K562 (cell line): Measurements from ENCODE around the gene CACNA1C. TPM values are rescaled to one million over a fixed set of nuclear protein-coding genes. Genes with fewer than 3 reads are reported as not detected.

Source experiments
- ATAC-seq: fragments of 200-7000 bp; cut with Tn5 transposase; 3 replicates; pipeline ENCODE4 v1.9.1; 2020; ENCODE audit warnings: moderate library complexity
- BruUV-seq: library from RNA; stranded (reverse); fragments of 400-500 nt; replicated peaks from 2 replicates; lab custom pipeline; 2021; lab: Mats Ljungman, UMichigan
- CTCF ChIA-PET: fragments of 300-600 bp; formaldehyde crosslinking; extraction: SDS; loops from one replicate; lab custom pipeline; 2021; ENCODE audit warnings: low intra/inter-chr PET ratio; lab: Yijun Ruan, JAX
- POLR2A ChIA-PET: fragments of 300-600, 350-650 bp; sonication (Branson Sonifier 250); formaldehyde crosslinking; extraction: SDS; loops from one replicate; lab custom pipeline; 2021; ENCODE audit warnings: antibody characterized with exemption, inconsistent platforms; lab: Yijun Ruan, JAX
- DNase-seq, 4 experiments: peaks; one replicate each; pipeline versions ENCODE4 v3.0.0 to v3.0.0-alpha.2; 2011 to 2018; ENCODE audit warnings: low spot score in 3 of 4, mixed read lengths in 3 of 4; ENCODE audit errors: extremely low read depth in 1 of 4
- FAIRE-seq: peaks from 2 replicates; lab custom pipeline; 2011; peaks lifted over from hg19 to GRCh38; lab: Jason Lieb, UNC
- H2AFZ ChIP-seq: 2 replicates; pipeline ENCODE4 v1.6.0; 2011; ENCODE audit warnings: low read depth, low read length, control low read depth, inconsistent platforms
- H3K27ac ChIP-seq: fragments of 200-600 bp; 3 replicates; pipeline ENCODE4 v1.8.0; 2011; ENCODE audit warnings: low read depth, mild to moderate bottlenecking, control low read depth, inconsistent platforms, low read length, moderate library complexity, mixed read lengths; ENCODE audit errors: extremely low read depth
- H3K27me3 ChIP-seq, 2 experiments: fragments of 300-600 bp in 1 of 2; 2 replicates in 1 of 2; 3 replicates in 1 of 2; pipeline versions ENCODE4 v1.6.0 to v1.8.0; 2011; ENCODE audit warnings: inconsistent platforms in 2 of 2, low read length in 2 of 2, mild to moderate bottlenecking in 1 of 2, mixed read lengths in 1 of 2, moderate library complexity in 1 of 2; ENCODE audit not compliant: control insufficient read depth in 2 of 2, insufficient read depth in 2 of 2
- H3K36me3 ChIP-seq: fragments of 300-600 bp; 3 replicates; pipeline ENCODE4 v1.8.0; 2011; ENCODE audit warnings: mild to moderate bottlenecking, low read length, inconsistent platforms; ENCODE audit not compliant: control insufficient read depth, insufficient read depth
- H3K4me1 ChIP-seq, 2 experiments: fragments of 200-600 bp in 1 of 2; replicated peaks in 1 of 2; 2 replicates in 1 of 2; 3 replicates in 1 of 2; pipeline versions ENCODE4 v1.5.1 to v1.8.0; 2011; ENCODE audit warnings: inconsistent platforms in 2 of 2, low read length in 2 of 2, mild to moderate bottlenecking in 1 of 2, mixed read lengths in 1 of 2, moderate library complexity in 1 of 2; ENCODE audit not compliant: control insufficient read depth in 2 of 2, insufficient read depth in 2 of 2
- H3K4me2 ChIP-seq: 2 replicates; pipeline ENCODE4 v1.6.1; 2011; ENCODE audit warnings: low read length, control low read depth, inconsistent platforms, mixed read lengths; ENCODE audit not compliant: insufficient read depth
- H3K4me3 ChIP-seq: fragments of 200-600 bp; sonication (generic), shearing (Covaris generic); 2 replicates; pipeline ENCODE4 v1.5.1; 2016; ENCODE audit warnings: control low read depth, inconsistent platforms
- H3K79me2 ChIP-seq: fragments of 200-600 bp; 3 replicates; pipeline ENCODE4 v1.8.0; 2011; ENCODE audit warnings: low read length, inconsistent platforms; ENCODE audit not compliant: control insufficient read depth, insufficient read depth
- H3K9ac ChIP-seq, 2 experiments: 2 replicates each; pipeline versions ENCODE4 v1.6.0 to v1.6.1; 2011; ENCODE audit warnings: low read depth in 2 of 2, low read length in 2 of 2, control low read depth in 1 of 2, inconsistent platforms in 1 of 2, mild to moderate bottlenecking in 1 of 2, mixed read lengths in 1 of 2; ENCODE audit not compliant: insufficient read depth in 1 of 2
- H3K9me1 ChIP-seq: one replicate; pipeline ENCODE4 v1.6.0; 2011; ENCODE audit warnings: inconsistent platforms, mild to moderate bottlenecking, low read length, moderate library complexity; ENCODE audit not compliant: control insufficient read depth, insufficient read depth
- H3K9me3 ChIP-seq: replicated peaks from 2 replicates; pipeline ENCODE4 v1.5.1; 2011; ENCODE audit warnings: low read depth, low read length, inconsistent platforms; ENCODE audit not compliant: control insufficient read depth, insufficient read depth
- H4K20me1 ChIP-seq: replicated peaks from 2 replicates; pipeline ENCODE4 v1.6.1; 2011; ENCODE audit warnings: low read length, inconsistent platforms, mixed read lengths; ENCODE audit not compliant: control insufficient read depth, insufficient read depth
- BCOR ChIP-seq: fragments of 450-650 bp; IDR thresholded peaks from 2 replicates; pipeline ENCODE4 v1.6.1; 2016
- CTCF ChIP-seq, 3 experiments: IDR thresholded peaks in 2 of 3; conservative IDR thresholded peaks in 1 of 3; 2 replicates each; pipeline ENCODE4 v1.5.1; 2011 to 2012; ENCODE audit warnings: low read length in 3 of 3, mild to moderate bottlenecking in 3 of 3, control low read depth in 2 of 3, improper control_type of control experiment in 1 of 3, inconsistent platforms in 1 of 3, low read depth in 1 of 3, mixed read lengths in 1 of 3, moderate library complexity in 1 of 3; ENCODE audit not compliant: insufficient read depth in 2 of 3
- CTCFL ChIP-seq: IDR thresholded peaks from 2 replicates; pipeline ENCODE4 v1.6.1; 2011; ENCODE audit warnings: borderline replicate concordance, low read depth, mild to moderate bottlenecking, moderate library complexity, low read length; ENCODE audit not compliant: insufficient read depth, poor library complexity, severe bottlenecking
- NCOA2 ChIP-seq, 2 experiments: fragments of 450-650 bp; IDR thresholded peaks; 2 replicates each; pipeline ENCODE4 v1.6.1; 2018; ENCODE audit warnings: mild to moderate bottlenecking in 2 of 2, moderate library complexity in 1 of 2; ENCODE audit not compliant: partially characterized antibody in 2 of 2
- NFXL1 ChIP-seq: fragments of 450-650 bp; formaldehyde crosslinking; IDR thresholded peaks from 2 replicates; pipeline ENCODE4 v1.4.0; 2021; ENCODE audit warnings: mild to moderate bottlenecking
- NRF1 ChIP-seq, 2 experiments: fragments of 450-650 bp; IDR thresholded peaks in 1 of 2; conservative IDR thresholded peaks in 1 of 2; 2 replicates each; pipeline ENCODE4 v1.6.1; 2014; ENCODE audit warnings: mild to moderate bottlenecking in 2 of 2
- POLR2H ChIP-seq: IDR thresholded peaks from 2 replicates; pipeline ENCODE4 v1.6.1; 2016; ENCODE audit warnings: missing genetic modification characterization, low read depth, mild to moderate bottlenecking, control low read depth, missing compliant biosample characterization, moderate library complexity
- SIN3A ChIP-seq, 2 experiments: fragments of 150-350 bp in 1 of 2; IDR thresholded peaks; 2 replicates each; pipeline ENCODE4 v1.6.1; 2011 to 2016; ENCODE audit warnings: borderline replicate concordance in 2 of 2, low read depth in 2 of 2, low read length in 2 of 2, mild to moderate bottlenecking in 2 of 2, moderate library complexity in 2 of 2; ENCODE audit not compliant: control insufficient read depth in 1 of 2
- SLC30A9 ChIP-seq: fragments of 250-450 bp; sonication (Bioruptor Pico); IDR thresholded peaks from 2 replicates; pipeline ENCODE4 v1.8.0; 2022; ENCODE audit warnings: mild to moderate bottlenecking, moderate library complexity
- THRAP3 ChIP-seq: fragments of 450-650 bp; IDR thresholded peaks from 2 replicates; pipeline ENCODE4 v1.6.1; 2016; ENCODE audit warnings: mild to moderate bottlenecking, inconsistent platforms, borderline replicate concordance
- ZNF445 ChIP-seq: fragments of 250-450 bp; sonication (Bioruptor Pico); IDR thresholded peaks from 2 replicates; pipeline ENCODE4 v1.4.0; 2020; ENCODE audit warnings: low read depth, mild to moderate bottlenecking, moderate library complexity
- ZNF57 ChIP-seq: fragments of 450-650 bp; formaldehyde crosslinking; IDR thresholded peaks from 2 replicates; pipeline ENCODE4 v1.4.0; 2020; ENCODE audit warnings: mild to moderate bottlenecking, moderate library complexity
- WGBS: fragments of 100-300 bp; shearing (Covaris generic); methylation state at CpG from one replicate; pipeline ENCODE4 v1.1.6; 2016; ENCODE audit warnings: low coverage, mixed read lengths; ENCODE audit not compliant: insufficient coverage; ENCODE audit errors: missing lambda C conversion rate; 5-methylcytosine and 5-hydroxymethylcytosine counted together
- in situ Hi-C: fragments of 300-500 bp; cut with MboI; formaldehyde crosslinking; loops from 4 replicates; pipeline ENCODE4 v1.15.0; 2018; ENCODE audit warnings: inconsistent platforms, mixed read lengths
- intact Hi-C: fragments of 100-400 bp; cut with micrococcal nuclease; formaldehyde crosslinking; loops from 2 replicates; pipeline ENCODE4 v1.14.2; 2022
- polyA plus RNA-seq, 8 experiments: library from polyadenylated mRNA; depleted of rRNA in 4 of 8; stranded (reverse) in 5 of 8; unstranded in 3 of 8; fragments of >200 nt; fragmentation: Nextera tagmentation in 2 of 8; fragmentation: Illumina TruSeq in 1 of 8; extraction: Ambion mirVana in 2 of 8; extraction: Trizol in 1 of 8; gene quantifications; 2 replicates each; pipeline versions ENCODE4 v1.2.1 to v1.2.3, GENCODE V29; 2011 to 2014; ENCODE audit warnings: inconsistent platforms in 1 of 8, missing spikeins in 1 of 8
- total RNA-seq, 7 experiments: library from RNA; depleted of rRNA in 6 of 7; stranded (reverse); fragments of >200 nt in 6 of 7; fragmentation: Illumina TruSeq in 2 of 7; extraction: Trizol in 2 of 7; gene quantifications; 2 replicates each; pipeline versions ENCODE4 v1.2.1 to v1.2.3, GENCODE V29; 2011 to 2021; ENCODE audit warnings: low replicate concordance in 1 of 7

Gene CACNA1C
- total and polyA plus RNA-seq, 9 of the 15 experiments (the other 6 are each of a cell fraction or from before 2014, with no cell fraction given) = not detected

GRCh38 chr12:2456813-2457186, 404.0 kb downstream of the CACNA1C start (continued):
- TF ChIP-seq POLR2H (tag) = no peak
- no peak for TF ChIP-seq SIN3A (IDR thresholded peaks at IDR 0.05; ENCODE audit: borderline replicate concordance in 2 of 2, control insufficient read depth in 1 of 2, low read depth in 2 of 2, low read length in 2 of 2)
- TF ChIP-seq, all 486 proteins: peak for 0

- intact Hi-C loops = no loop called here
- no TSS peak for BruUV-seq
- DNase-seq (peak; percentile 20 to 50 (median 36)), FAIRE-seq (no peak), ATAC-seq (peak; percentile 78)
- CTCF ChIA-PET = no interaction called here
- Histone ChIP-seq H3K36me3 (no peaks in the 10 kb centered on the region), H3K27me3 (peaks cover 0 to 46% of the 10 kb centered on the region in 2 experiments; a peak in 3 of 5 replicates), H3K79me2 (no peaks in the 10 kb centered on the region), H3K27ac (no peak overlapping the region), H2AFZ (no peak overlapping the region), H3K4me1 (no peaks in the 10 kb centered on the region; a peak in 1 of 5 replicates), H3K9ac (no peak overlapping the region), H4K20me1 (no peaks in the 10 kb centered on the region), H3K9me3 (no peaks in the 10 kb centered on the region), H3K4me3 (no peak overlapping the region), H3K4me2 (no peak overlapping the region), H3K9me1 (no peaks in the 10 kb centered on the region)
- POLR2A ChIA-PET = no interaction called here
- TF ChIP-seq ZNF445 (CRISPR knock-in tag) (no peak), NFXL1 (CRISPR knock-in tag) (no peak), NRF1 (conservative IDR thresholded peaks at IDR 0.05 in 1 of 2, IDR thresholded peaks at IDR 0.05 in 1 of 2) (0 out of 4 replicates have a peak, but pooled peaks of 1 of the 2 experiments have one; percentile 13), CTCFL (peak; percentile 67), NCOA2 (IDR thresholded peaks at IDR 0.05; ENCODE audit: partially characterized antibody in 2 of 2) (no peak), THRAP3 (no peak), ZNF57 (CRISPR knock-in tag) (no peak), SLC30A9 (CRISPR knock-in tag) (no peak), BCOR (no peak), CTCF (IDR thresholded peaks at IDR 0.05 in 2 of 3, conservative IDR thresholded peaks at IDR 0.05 in 1 of 3; ENCODE audit: insufficient read depth in 2 of 3, low read depth in 1 of 3, low read length in 3 of 3) (peak; percentile 26 to 55 (median 39); a peak in 3 of 6 replicates)
- in situ Hi-C loops = no loop called here
- 1% methylated on average over 18 of the region's 23 CpGs for WGBS
Measured at GRCh38 chr12:2457215-2457932, 404.6 kb downstream of the CACNA1C start.
